GM18951 (cell line): ENCODE data around the gene SIK1.
"Not testable (repeated sequence)": the region's sequence is repeated elsewhere in the genome, so short reads cannot be mapped to it uniquely, and the experiment has no call there.

Experiments
- in situ Hi-C: fragments of 300-500 bp; cut with MboI; formaldehyde crosslinking; loops from one replicate; pipeline ENCODE4 v1.12.0; 2022; ENCODE audit warnings: low sequenced_read_pairs, mixed read lengths, inconsistent platforms; ENCODE audit not compliant: unreplicated experiment

Gene SIK1

GRCh38 chr21:43440835-43441727, 14.2 kb upstream of the SIK1 start:
- in situ Hi-C loops, result not testable (repeated sequence)

- in situ Hi-C loops, result not testable (repeated sequence)
Observed at GRCh38 chr21:43439316-43440075, 12.6 kb upstream of the SIK1 start.

GRCh38 chr21:43436272-43436671, 9.3 kb upstream of the SIK1 start:
- in situ Hi-C loops, result not testable (repeated sequence)

DNA sequence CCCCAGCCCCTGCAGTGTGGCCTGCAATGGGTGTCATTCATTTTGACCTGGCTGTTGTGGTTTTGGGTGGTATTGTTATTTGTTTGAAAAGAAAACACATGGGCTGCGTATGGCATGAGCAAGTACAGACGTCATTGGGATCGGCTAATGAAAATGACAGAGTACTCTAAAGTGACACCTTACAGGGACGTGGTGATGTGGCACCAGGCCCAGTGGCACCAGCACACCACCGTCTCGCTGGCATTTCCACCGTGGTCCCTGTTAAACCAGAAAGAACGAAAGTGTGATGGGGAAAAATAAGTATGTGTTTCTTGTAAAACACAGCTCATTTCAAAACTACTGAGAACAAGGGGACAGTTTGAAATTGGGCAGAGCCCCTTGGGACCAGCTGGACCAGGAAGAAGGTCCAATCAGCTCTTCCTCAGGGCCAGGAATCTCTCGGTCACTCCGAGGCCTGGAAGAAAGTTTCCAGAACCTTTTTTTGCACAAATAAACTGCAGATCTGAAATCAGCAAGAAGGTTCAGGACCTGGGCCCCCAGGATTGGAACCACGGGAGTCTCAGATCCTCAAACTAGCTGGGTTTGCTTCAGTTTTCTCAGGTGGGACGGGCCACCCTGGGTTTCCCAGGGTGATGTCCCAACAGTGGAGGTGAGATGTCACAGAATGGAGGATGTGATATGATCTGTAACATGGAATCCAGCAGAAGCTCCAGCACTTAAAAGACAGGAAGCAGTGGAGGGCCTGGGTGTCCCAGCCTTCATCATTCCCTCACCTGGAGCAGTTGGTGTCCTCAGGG, 6.6 kb upstream of the SIK1 start:
- in situ Hi-C loops, result not testable (repeated sequence)

DNA sequence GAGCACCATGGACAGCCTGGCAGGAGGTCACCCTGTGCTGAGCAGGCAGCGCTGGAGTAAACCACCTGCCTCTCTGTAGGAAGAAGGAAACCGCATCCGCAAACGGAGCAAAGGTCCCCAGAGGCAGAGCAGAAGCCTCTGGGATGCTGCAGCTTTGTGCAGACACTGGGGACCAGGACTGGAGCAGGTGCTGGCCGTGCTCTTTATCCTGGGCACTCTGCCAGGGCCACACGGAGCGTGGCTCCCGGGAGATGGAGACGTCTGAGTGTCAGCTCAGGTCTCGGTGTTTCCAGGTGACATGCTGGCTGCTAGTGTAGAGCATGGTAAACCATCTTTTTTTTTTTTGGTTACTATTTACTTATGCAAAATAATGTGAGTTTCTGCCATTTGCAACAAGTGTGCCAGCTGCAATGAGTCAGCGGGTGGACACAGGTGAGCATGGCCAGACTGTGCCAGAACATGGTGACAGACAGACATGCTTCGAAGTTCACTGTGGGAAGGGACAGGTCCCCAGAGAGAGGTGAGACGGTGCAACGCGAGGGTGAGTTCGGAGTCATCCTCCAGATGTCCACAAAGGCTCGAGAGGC, 4.0 kb upstream of the SIK1 start:
- in situ Hi-C loops, result not testable (repeated sequence)

- in situ Hi-C loops, result not testable (repeated sequence)
Observed at GRCh38 chr21:43428964-43429363, 2.0 kb upstream of the SIK1 start.

- in situ Hi-C loops, result not testable (repeated sequence)
Observed at GRCh38 chr21:43427242-43427559, 270 bp upstream of the SIK1 start.

DNA sequence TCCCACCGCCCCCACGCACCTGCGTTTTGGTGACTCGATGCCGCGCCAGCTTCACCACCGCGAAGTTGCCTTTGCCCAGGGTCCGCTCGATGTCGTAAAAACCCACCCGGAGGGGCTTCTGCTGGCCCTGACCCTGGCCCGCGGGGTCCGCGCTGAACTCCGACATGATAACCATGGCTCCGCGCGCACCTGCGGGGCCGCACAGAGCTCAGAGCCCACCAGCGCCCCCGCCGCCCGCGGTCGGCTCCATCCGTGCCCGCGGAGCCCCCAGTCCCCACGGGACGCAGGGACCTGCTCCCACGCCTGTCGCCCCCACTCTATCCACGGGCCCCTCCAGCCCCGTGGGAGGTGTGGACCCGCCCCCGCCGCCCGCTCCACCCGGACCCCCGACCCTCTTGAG, 927 bp downstream of the SIK1 start:
- in situ Hi-C loops, result not testable (repeated sequence)

- in situ Hi-C loops, result not testable (repeated sequence)
Observed at GRCh38 chr21:43419475-43419874, 7.5 kb downstream of the SIK1 start.

DNA sequence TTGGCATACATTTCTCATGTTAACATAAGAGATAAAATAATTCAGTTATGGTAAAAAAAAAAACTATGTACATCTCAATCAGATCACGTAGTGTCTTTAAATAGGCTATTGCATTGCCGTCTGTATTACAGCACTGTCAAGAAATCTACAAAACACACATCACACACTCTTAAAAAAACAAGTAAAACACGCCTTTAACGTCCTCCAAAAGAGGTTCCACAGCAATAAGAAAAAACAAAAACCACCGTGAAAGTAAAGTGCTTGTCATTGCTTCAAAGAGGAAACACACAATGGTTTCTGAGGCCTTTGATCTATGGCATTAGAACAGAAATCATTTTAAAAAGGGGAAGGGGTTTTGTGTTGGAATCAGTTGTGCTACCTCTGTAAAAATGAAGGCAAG, 12.4 kb downstream of the SIK1 start:
- in situ Hi-C loops, result not testable (repeated sequence)

DNA sequence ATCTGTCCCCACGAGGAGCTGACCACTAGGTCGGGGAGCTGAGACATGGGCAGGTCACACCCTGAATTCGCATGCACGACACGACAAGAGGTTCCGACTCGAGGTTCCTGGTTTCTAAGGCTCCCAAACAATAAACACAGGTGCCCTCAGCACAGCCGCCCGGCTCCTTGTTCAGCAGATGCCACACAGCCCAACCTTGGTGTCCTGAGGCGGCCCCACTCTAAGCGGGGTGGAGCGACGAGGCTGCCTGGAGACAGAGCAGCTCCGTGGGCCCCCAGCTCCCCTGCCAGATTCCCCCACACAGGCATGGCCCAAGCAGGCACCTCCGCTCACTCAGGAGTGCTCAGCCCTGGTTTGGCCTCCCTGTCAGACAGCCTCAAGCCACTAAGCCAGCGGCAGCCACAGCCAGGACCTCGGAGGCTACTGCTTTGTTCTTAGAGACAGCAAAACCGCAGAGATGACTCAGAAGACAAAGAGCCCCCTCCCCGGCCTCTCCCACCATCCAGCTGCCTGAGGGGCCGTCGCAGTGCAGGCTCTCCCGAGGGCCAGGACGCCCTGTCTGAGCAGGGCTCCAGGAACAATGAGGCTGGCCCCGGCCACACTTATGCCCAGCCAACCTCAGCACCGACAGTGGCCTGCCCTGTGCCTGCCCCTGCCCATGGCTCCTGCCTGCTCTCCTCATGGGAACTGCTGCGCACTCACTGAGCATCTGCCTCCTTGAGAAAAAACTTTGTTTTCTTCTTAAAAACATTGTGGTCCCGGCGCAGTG, 14.7 kb downstream of the SIK1 start:
- in situ Hi-C loops, result not testable (repeated sequence)

DNA sequence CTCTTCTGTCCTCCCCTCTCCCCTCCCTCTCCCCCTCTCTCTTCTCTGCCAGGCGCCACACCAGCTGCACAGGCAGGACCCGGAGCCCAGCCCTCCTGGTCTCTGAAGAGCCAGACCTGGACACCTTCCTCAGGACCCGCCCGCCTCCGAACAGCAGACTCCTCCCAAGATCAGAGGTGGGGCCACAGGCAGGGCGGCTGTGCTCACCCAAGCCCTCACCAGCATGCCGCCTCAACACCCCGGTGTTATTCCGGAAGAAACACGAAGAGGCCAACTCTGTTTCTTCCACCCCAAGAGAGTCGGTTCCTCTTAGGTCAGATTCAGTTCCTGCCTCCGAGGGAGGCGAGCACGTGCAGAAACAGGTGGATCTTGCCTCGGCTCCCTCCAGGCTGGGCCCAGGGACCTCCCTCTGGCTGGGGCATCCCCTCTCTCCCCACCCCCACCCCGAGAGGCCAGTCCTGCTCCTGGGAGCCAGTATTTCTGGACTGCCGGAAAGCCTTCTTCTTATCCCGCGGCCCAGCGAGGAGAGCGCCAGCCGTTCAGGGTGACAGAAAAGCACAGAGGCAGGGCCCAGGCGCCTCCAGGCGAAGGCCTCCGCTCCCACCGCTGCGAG, 16.4 kb downstream of the SIK1 start:
- in situ Hi-C loops, result not testable (repeated sequence)

DNA sequence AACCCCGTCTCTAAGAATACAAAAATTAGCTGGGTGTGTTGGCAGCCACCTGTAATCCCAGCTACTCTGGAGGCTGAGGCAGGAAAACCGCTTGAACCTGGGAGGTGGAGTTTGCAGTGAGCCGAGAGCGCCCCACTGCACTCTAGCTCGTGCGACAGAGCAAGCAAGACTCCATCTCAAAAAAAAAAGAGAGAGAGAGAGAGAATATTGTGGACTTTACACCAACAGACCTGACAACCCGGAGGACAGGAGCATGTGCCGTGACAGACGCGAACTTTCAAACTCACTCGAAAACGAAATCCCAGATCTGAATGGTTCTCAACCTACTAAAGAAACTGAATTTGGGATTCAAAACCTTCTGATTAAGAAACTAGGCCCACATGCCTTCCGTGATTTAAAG, 19.8 kb downstream of the SIK1 start:
- in situ Hi-C loops, result not testable (repeated sequence)

GRCh38 chr21:43404450-43404849, 22.5 kb downstream of the SIK1 start:
- in situ Hi-C loops, result not testable (repeated sequence)

GRCh38 chr21:43403651-43404430, 23.1 kb downstream of the SIK1 start:
- in situ Hi-C loops, result not testable (repeated sequence)

DNA sequence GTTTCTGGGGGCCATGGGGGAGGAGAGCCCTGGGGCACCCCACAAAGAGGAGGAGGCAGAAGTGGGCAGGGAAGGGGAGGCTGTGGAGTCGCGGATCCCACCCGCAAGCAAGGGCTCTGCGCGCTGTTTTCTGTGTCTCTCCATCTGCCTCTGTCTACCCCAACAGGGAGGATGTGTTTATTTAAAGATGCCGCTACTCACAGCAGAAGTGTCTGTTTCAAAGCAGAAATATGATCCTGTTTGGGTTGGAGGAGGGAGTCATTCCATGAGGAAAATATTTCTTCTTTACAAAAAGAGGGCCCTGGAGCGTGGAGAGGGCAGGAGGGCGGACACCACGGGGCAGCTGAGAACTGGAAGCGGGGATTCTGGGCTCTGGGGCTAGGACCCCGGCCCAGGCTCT, 25.8 kb downstream of the SIK1 start:
- in situ Hi-C loops, result not testable (repeated sequence)

- in situ Hi-C loops, result not testable (repeated sequence)
Observed at GRCh38 chr21:43399595-43400015, 27.3 kb downstream of the SIK1 start.

DNA sequence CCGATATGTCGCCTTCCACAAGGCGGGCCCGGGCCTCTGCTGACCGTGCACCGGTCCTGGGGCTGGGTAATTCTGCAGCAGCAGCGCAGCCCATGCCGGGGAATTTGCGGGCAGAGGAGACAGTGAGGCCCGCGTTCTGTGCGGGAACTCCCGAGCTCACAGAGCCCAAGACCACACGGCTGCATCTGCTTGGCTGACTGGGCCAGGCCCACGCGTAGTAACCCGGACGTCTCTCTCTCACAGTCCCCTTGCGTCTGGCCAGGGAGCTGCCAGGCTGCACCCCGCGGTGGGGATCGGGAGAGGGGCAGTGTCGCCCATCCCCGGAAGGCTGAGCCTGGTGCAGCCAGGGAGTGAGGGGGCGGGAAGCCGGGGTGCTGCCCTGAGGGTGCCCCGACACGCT, 27.8 kb downstream of the SIK1 start:
- in situ Hi-C loops, result not testable (repeated sequence)
